GM13976 (cell line): ENCODE measurements around the gene TM4SF20.

Experiments
- DNase-seq: peaks from one replicate; pipeline ENCODE4 v3.0.0; 2012; ENCODE audit warnings: low spot score
- CTCF ChIP-seq: IDR thresholded peaks from 2 replicates; pipeline ENCODE4 v1.5.1; 2012; ENCODE audit warnings: borderline replicate concordance, mild to moderate bottlenecking; ENCODE audit not compliant: insufficient read depth; ENCODE audit errors: extremely low read depth, missing control alignments, control extremely low read depth
- in situ Hi-C: fragments of 300-500 bp; cut with MboI; formaldehyde crosslinking; loops from one replicate; pipeline ENCODE4 v1.12.0; 2022; ENCODE audit warnings: low sequenced_read_pairs, mixed read lengths, inconsistent platforms; ENCODE audit not compliant: unreplicated experiment

The TM4SF20 gene, protein sequence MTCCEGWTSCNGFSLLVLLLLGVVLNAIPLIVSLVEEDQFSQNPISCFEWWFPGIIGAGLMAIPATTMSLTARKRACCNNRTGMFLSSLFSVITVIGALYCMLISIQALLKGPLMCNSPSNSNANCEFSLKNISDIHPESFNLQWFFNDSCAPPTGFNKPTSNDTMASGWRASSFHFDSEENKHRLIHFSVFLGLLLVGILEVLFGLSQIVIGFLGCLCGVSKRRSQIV

GRCh38 chr2:227379095-227379494 is at the start of gene TM4SF20:
TM4SF20 (minus strand) TSS chr2:227379306; CDS start chr2:227379268, 38 bp downstream.
- in situ Hi-C loops, result no loop called here
- no peak for DNase-seq
- TF ChIP-seq CTCF, result no peak

GRCh38 chr2:227428731-227429285 is 49.7 kb upstream of the TM4SF20 start:
- DNase-seq, result no peak
- in situ Hi-C loops, result no loop called here
- TF ChIP-seq CTCF, result no peak

DNA sequence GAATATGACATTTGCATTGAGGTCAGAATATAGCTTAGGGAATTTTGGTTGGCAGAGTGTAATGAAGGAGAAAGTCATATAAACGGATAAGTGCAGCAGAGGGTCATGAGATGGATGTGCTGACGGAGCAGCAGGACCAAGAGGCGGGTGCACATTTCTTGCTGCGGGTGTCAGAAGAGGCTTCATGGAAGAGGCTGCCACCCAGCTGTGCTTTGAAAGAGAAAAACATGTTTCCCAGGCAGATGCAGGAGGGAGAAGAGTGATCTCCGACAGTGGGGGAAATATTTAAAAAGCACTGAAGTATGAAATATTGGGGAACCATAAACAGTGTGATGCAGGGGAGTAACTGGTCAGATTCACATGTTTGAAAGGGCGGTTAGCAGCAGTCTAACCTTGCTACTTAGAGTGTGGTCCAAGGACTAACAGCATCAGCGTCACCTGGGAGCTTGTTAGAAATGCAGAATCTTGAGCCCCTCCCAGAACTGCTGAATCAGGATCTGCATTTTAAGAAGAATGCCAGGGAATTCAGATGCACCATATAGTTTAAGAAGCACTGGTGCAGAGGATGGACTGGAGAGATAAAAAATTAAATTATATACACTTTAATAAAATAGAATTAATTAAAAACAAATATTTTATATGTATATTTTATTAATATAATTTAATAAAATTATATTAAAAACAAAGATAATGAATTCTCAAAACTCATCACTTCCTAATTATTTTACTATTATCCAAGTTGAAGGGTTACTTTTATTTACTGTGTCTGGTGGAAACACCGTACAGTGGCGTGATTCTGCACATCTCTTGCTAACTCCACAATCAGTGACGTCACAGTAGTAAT is 44.8 kb upstream of the TM4SF20 start:
- TF ChIP-seq CTCF, result no peak
- in situ Hi-C loops, result no loop called here
- DNase-seq, result no peak

DNA sequence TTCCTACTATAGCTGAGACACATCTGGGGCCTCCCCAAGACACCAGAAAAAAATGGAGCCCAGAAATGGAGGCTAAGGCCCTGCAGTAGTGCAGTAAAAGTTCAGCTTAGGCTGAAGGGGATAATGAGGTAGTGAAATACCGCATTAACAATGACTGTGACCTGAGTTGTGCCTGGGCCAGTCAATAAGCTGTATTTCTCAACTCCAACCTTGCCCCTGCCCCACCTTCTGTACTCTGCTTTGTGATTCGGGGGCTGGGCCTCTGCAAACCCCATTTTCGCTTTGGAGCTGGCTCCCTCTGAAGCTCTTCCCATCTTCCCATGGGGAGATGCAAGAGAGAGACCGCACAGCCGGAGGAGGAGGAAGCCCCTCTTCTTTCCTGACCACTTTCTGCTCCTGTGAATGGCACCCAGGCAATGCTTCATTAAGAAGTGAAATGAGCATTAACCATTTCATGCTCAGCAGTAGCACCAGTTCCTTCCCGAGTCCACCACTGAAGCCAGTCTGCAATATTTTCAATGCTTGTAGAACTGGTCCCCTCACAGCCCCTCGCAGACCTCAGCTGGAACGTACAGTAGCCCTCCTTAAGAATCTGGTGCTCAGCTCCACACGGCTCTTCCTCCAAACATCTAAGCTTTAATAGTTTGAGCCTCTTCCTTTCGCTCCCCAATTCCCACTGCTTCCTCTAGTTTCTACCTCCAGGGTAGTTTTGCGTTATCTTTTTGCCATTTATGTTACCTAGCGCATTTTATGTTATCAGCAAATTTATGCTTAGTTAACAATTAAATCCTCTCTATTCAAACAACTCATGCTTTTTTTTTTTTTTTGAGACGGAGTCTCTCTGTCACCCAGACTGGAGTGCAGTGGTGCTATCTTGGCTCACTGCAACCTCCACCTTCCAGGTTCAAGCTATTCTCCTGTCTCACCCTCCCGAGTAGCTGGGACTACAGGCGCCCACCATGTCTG is 41.3 kb upstream of the TM4SF20 start:
- in situ Hi-C loops, result no loop called here
- DNase-seq, result no peak
- no peak for TF ChIP-seq CTCF

- TF ChIP-seq CTCF, result no peak
- in situ Hi-C loops, result no loop called here
- no peak for DNase-seq
These were observed 37.6 kb upstream of the TM4SF20 start for GRCh38 chr2:227416701-227417100.
